GM20000 (cell line): ENCODE data around the gene GABRG3.

Experiments
- DNase-seq: peaks from one replicate; pipeline ENCODE4 v3.0.0; 2012; ENCODE audit warnings: low spot score
- TF ChIP-seq, protein P1 (sequence below): IDR thresholded peaks from 2 replicates; pipeline ENCODE4 v1.5.1; 2012; ENCODE audit warnings: mild to moderate bottlenecking, control low read depth; ENCODE audit errors: extremely low read depth, missing control alignments

GABRG3 gene

DNA sequence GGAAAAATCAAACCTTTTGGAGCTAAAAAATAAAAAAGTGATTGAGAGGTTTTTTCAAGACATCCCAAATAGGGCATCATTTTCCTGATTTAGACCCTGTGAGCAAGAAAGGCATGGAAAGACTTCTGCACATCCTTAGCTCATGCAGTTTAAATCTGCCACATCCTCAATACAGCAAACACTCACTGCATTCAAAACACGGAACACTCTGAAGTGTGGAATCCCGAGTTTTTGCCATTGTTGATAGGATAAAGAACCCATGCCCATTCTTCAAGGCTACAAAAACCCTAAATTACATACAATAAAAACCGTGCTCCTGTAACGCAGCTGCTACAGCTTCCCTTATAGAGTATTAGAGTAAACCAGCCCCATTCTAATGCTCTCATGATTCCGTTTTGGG lies 346.8 kb downstream of the GABRG3 start:
- TF ChIP-seq, protein P1, sequence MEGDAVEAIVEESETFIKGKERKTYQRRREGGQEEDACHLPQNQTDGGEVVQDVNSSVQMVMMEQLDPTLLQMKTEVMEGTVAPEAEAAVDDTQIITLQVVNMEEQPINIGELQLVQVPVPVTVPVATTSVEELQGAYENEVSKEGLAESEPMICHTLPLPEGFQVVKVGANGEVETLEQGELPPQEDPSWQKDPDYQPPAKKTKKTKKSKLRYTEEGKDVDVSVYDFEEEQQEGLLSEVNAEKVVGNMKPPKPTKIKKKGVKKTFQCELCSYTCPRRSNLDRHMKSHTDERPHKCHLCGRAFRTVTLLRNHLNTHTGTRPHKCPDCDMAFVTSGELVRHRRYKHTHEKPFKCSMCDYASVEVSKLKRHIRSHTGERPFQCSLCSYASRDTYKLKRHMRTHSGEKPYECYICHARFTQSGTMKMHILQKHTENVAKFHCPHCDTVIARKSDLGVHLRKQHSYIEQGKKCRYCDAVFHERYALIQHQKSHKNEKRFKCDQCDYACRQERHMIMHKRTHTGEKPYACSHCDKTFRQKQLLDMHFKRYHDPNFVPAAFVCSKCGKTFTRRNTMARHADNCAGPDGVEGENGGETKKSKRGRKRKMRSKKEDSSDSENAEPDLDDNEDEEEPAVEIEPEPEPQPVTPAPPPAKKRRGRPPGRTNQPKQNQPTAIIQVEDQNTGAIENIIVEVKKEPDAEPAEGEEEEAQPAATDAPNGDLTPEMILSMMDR, result no peak
- no peak for DNase-seq

DNA sequence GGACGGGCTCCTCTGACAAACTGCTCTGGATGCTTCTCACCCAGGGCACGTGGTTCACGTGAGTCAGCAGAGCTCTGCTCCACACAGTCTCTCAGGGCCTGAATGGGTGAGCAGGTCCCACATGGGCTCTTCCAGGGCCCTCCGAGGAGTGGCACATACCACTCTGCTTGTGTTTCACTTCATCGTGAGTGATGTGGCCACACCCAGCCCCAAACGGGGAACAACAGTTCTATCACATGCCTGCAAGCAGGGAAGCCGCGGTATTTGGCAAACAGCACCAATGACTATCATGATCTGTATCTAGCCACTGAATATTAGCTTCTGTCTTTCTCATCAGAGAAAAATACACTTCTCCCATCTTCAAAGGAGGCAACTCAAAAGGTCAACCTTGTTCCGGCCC lies 352.8 kb downstream of the GABRG3 start:
- DNase-seq, result no peak
- TF ChIP-seq, protein P1, result no peak

DNA sequence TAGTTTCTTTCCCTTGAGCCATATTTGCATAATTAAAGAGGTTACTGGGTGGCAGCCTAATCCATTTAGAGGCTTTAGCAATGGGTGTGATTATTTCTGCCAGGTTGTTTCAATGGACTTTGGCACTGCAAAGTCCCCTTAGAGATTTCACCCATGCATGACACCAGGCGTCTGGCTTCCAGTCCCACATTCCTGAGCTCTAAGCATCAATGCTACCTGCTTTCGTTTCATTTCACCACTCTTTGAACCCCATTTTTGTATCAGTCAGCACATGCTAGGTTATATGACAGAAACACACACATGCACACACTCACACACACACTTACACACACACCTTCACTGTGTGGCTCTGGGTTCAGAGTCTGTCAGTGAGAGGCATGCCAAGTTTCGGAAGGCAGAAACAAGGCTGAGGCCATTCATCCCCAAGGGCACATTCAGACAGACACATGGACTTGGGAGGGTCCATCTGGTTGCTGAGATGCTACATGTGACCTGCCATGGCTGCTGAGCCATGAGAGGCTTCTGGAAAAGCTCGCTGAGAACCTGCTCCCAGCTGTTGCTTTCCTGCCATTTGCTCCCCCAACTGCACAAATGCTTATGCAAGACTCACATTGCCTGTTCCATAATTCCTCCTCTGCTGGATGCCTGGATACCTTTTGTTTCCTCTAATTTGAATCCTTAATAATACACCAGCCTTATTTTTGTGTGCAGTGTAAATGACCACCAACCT lies 354.1 kb downstream of the GABRG3 start:
- TF ChIP-seq, protein P1, result no peak
- no peak for DNase-seq

DNA sequence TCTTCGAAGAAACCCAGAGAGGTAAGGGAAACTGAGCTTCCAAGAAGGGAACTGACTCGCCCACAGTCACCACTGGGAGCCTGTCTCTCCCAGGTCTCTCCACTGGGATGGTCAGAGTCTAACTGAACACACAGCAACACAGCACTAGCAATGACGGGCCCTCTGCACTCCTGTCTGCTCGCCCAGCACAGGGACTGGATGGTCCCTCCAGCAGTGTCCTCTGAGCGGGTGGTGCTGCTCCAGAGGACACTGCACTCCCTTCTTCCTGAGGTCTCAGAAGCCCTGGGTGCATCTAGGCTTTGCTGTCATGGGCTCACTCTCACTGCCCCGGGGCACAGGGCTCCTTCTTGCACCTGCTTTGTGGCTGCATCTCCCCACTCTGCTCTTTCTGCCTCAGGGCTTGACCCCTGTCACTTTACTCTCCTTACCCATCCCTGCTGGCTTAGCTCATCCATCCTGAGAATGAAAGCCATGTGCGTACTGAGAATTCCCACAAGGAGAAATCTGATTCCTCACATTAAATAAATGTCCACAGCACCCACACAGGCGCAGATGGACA lies 356.6 kb downstream of the GABRG3 start:
- no peak for DNase-seq
- TF ChIP-seq, protein P1, result no peak

DNA sequence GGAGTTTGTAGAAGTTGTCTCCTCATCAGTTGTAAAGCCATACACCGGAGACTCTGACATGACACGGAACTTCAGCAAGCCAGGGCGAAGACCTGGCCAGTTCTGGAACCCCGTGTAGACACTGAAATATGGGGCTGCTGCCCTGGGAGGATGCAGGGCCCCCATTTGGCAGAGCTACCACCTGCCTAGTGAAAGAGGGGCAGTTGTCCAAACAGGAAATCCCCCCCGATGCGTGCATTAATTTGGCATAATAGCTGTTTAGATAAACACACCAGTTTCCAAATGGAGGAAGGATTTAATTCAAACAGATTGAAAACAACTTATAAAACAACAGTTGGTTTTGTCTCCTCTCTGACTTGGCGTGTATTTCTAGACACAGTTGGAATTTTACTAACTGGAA lies 357.2 kb downstream of the GABRG3 start:
- DNase-seq, result no peak
- TF ChIP-seq, protein P1, result no peak

DNA sequence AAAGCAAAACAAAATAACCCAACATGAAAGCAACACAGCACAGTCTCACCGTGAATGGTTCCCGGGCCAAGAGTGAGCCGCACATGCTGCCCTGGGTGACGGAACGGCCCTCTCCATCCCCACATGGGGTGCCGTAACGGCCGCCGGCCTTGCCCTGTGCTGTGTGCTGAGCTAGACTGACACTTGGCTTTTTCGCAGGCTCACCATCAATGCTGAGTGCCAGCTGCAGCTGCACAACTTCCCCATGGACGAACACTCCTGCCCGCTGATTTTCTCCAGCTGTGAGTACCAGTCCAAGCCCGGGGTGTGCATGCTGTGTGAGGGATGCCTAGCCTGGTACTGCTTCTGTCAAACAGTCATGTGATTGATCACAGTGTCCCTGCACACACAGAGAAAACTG lies 357.6 kb downstream of the GABRG3 start:
- TF ChIP-seq, protein P1, result no peak
- no peak for DNase-seq

DNA sequence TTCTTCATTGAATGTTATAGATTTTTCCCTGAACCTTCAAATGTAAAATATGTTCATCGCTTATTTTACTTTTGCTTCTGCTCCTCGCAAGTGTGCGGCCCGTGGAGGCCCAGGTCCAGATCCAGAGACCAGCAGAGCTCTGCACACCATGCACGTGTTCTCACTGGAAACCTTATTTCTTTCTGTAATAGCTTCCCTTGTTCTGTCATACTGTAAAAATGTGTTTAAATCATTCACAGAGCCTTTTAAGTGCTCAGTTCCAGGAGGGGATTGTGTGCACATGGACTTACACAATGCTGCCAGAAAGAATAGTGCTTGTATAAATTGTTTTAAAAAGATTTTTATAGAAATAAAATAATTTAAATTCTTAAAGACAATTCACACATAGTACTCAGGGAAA lies 359.3 kb downstream of the GABRG3 start:
- TF ChIP-seq, protein P1, result no peak
- no peak for DNase-seq
